Natural killer cell (primary cell): ENCODE results near the gene IFNGR2. TPM values are rescaled to one million over a fixed set of nuclear protein-coding genes. Genes with fewer than 3 reads are reported as not detected.

Experiments used
- ATAC-seq, 3 donors: fragments of 150-1000 bp in 2 of 3; fragments of 200-7000 bp in 1 of 3; cut with Tn5 transposase; 1 replicate in 1 of 3; 2 replicates in 2 of 3; pipeline ENCODE4 v1.10.0; 2021; ENCODE audit warnings: mild to moderate bottlenecking in 2 of 3, moderate library complexity in 2 of 3
- DNase-seq, 2 donors: peaks; one replicate each; pipeline versions ENCODE4 v3.0.0 to v3.0.0-alpha.2; 2013 to 2021; ENCODE audit warnings: mixed read lengths in 1 of 2
- H3K27ac ChIP-seq: one replicate; pipeline ENCODE4 v1.5.1; 2013; ENCODE audit warnings: mild to moderate bottlenecking, low read length
- H3K27me3 ChIP-seq: one replicate; pipeline ENCODE4 v1.6.1; 2013; ENCODE audit warnings: low read length; ENCODE audit not compliant: control insufficient read depth, insufficient read depth
- H3K36me3 ChIP-seq: one replicate; pipeline ENCODE4 v1.6.1; 2013; ENCODE audit warnings: low read length; ENCODE audit not compliant: control insufficient read depth, insufficient read depth
- H3K4me1 ChIP-seq: one replicate; pipeline ENCODE4 v1.6.1; 2013; ENCODE audit warnings: low read length; ENCODE audit not compliant: control insufficient read depth, insufficient read depth
- H3K4me3 ChIP-seq: one replicate; pipeline ENCODE4 v1.5.1; 2013; ENCODE audit warnings: low read length
- H3K9me3 ChIP-seq: one replicate; pipeline ENCODE4 v1.6.1; 2013; ENCODE audit warnings: low read length; ENCODE audit not compliant: control insufficient read depth, insufficient read depth
- H3K27ac Mint-ChIP-seq, 2 donors: one replicate each; pipeline ENCODE4 v1.8.0; 2022; ENCODE audit warnings: mild to moderate bottlenecking in 2 of 2, mixed read lengths in 2 of 2, moderate library complexity in 1 of 2
- H3K27me3 Mint-ChIP-seq, 2 donors: one replicate each; pipeline ENCODE4 v1.8.0; 2022; ENCODE audit warnings: low read depth in 2 of 2, mixed read lengths in 2 of 2
- H3K36me3 Mint-ChIP-seq: one replicate; pipeline ENCODE4 v1.8.0; 2022; ENCODE audit warnings: mixed read lengths
- H3K4me1 Mint-ChIP-seq, 2 donors: one replicate each; pipeline ENCODE4 v1.8.0; 2022; ENCODE audit warnings: mixed read lengths in 2 of 2
- H3K4me3 Mint-ChIP-seq: one replicate; pipeline ENCODE4 v1.8.0; 2022; ENCODE audit warnings: mild to moderate bottlenecking, moderate library complexity, mixed read lengths
- H3K9me3 Mint-ChIP-seq, 2 donors: one replicate each; pipeline ENCODE4 v1.8.0; 2022; ENCODE audit warnings: mixed read lengths in 2 of 2
- WGBS: methylation state at CpG from one replicate; pipeline ENCODE4 v1.1.7; 2013; ENCODE audit warnings: missing lambda C conversion rate; ENCODE audit not compliant: insufficient coverage; 5-methylcytosine and 5-hydroxymethylcytosine counted together
- intact Hi-C: fragments of 100-400 bp; cut with micrococcal nuclease; formaldehyde crosslinking; loops from one replicate; pipeline ENCODE4 v1.14.2; 2022
- total RNA-seq, 4 donors: library from RNA; stranded (reverse); fragments of 120-200 nt in 1 of 4; gene quantifications; one replicate each; pipeline versions ENCODE4 v1.2.3 to v1.2.4, GENCODE V29; 2013 to 2022
- TF ChIP-seq, protein P1 (sequence below): fragments of 200-600 bp; IDR thresholded peaks from one replicate; pipeline ENCODE4 v1.8.0; 2022; ENCODE audit warnings: antibody characterized with exemption

Gene IFNGR2
- total RNA-seq, 3 donors from 2014 or later (not counting 1 experiment from before 2014, with no cell fraction given): 3.6 to 16.5 (median 8.6) TPM

DNA sequence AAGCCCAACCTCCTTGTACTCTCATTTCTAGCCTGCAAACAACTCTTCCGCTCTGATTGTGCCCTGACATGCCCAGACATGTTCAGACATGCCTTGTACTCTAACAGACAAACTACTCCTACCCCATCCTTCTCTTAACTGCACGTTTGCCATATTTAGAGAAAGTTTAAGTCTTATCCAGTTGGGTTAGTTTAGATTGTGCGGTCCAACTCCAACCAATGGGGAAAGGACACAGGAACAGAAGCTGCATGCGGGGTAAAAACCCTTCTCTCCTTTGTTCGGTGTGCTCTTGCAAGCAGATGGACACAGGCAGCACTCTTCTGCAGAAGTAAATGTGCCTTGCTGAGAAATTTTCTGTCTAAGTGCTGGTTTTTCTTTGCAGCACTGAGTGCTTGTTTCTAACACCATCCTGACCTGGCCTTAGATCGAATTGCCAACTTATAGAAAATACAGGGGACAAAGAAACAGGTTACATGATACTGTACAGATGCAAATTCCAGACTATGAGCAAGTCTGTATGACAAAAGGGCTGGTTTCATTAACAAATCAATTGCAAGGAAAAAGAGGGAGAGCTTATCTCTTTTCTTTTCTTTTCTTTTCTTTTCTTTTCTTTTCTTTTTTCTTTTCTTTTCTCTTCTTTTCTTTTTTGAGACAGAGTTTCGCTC lies 35.8 kb upstream of the IFNGR2 start:
- Mint-ChIP-seq H3K9me3 (peaks cover 0 to 6% of the 10 kb centered on the region in 2 donors), H3K4me3 (no peak overlapping the region), H3K27ac (no peak overlapping the region), H3K27me3 (peaks cover 47 to 48% of the 10 kb centered on the region in 2 donors), H3K4me1 (peaks cover 0 to under 1% of the 10 kb centered on the region in 2 donors), H3K36me3 (no peaks in the 10 kb centered on the region)
- DNase-seq (no peak), ATAC-seq (no peak)
- intact Hi-C loops: loop anchor here (10.0 kb wide), 1 partner anchor 237 kb away; no protein-coding TSS in a partner anchor
- no peaks in the 10 kb centered on the region for H3K36me3 ChIP-seq
- peaks cover 3% of the 10 kb centered on the region for H3K4me1 ChIP-seq
- TF ChIP-seq, protein P1, sequence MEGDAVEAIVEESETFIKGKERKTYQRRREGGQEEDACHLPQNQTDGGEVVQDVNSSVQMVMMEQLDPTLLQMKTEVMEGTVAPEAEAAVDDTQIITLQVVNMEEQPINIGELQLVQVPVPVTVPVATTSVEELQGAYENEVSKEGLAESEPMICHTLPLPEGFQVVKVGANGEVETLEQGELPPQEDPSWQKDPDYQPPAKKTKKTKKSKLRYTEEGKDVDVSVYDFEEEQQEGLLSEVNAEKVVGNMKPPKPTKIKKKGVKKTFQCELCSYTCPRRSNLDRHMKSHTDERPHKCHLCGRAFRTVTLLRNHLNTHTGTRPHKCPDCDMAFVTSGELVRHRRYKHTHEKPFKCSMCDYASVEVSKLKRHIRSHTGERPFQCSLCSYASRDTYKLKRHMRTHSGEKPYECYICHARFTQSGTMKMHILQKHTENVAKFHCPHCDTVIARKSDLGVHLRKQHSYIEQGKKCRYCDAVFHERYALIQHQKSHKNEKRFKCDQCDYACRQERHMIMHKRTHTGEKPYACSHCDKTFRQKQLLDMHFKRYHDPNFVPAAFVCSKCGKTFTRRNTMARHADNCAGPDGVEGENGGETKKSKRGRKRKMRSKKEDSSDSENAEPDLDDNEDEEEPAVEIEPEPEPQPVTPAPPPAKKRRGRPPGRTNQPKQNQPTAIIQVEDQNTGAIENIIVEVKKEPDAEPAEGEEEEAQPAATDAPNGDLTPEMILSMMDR: no peak
- H3K4me3 ChIP-seq: no peak overlapping the region
- peaks cover 22% of the 10 kb centered on the region for H3K9me3 ChIP-seq
- H3K27me3 ChIP-seq: peaks cover 8% of the 10 kb centered on the region
- 94% methylated on average over 6 of the region's 7 CpGs for WGBS
- no peak overlapping the region for H3K27ac ChIP-seq

DNA sequence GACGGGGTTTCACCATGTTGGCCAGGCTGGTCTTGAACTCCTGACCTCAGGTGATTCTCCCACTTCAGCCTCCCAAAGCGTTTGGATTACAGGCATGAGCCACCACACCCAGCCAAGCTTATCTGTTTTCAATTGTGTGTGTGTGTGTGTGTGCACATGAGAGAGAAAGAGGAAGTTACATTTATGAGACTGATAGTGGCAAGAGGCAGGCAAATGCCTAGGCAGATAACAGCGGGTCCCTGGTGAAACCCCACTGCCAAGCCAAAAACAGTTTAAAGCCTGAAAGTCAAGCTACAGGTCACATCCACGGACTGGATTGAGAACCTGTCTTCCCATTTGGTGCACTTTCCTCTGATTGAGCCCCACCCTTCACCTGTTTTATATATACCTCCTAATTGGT lies 35.1 kb upstream of the IFNGR2 start:
- Mint-ChIP-seq H3K4me3 (no peak overlapping the region), H3K36me3 (no peaks in the 10 kb centered on the region), H3K9me3 (peaks cover 0 to 6% of the 10 kb centered on the region in 2 donors), H3K4me1 (no peaks in the 10 kb centered on the region), H3K27ac (no peak overlapping the region), H3K27me3 (peaks cover 41 to 49% of the 10 kb centered on the region in 2 donors)
- 56% methylated on average over 4 of the region's 4 CpGs for WGBS
- ATAC-seq (peak in 1 of 3 donors; percentile 50), DNase-seq (no peak)
- peaks cover 22% of the 10 kb centered on the region for H3K9me3 ChIP-seq
- H3K27me3 ChIP-seq: peaks cover 8% of the 10 kb centered on the region
- H3K4me1 ChIP-seq: peaks cover 6% of the 10 kb centered on the region
- no peak overlapping the region for H3K4me3 ChIP-seq
- no peaks in the 10 kb centered on the region for H3K36me3 ChIP-seq
- intact Hi-C loops: loop anchor here (10.0 kb wide), 1 partner anchor 237 kb away; no protein-coding TSS in a partner anchor
- H3K27ac ChIP-seq: no peak overlapping the region
- TF ChIP-seq, protein P1: no peak

DNA sequence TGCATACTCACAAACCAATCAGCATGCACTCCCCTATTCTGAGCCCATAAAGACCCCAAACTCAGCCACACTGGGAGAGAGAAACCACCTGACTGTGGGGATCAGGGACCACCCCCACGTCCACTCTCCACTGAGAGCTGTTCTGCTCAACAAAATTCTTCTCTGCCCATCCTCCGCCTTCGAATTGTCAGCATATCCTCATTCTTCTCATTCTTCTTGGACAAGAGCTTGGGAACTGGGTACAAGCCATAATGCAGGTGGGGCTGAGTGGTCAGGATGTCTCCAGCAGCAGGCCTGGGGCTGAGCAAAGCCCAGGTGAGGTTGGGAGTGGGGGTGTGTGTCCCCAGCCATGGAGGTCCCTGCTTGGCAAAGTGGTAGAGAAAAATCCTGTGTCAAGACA lies 34.6 kb upstream of the IFNGR2 start:
- H3K9me3 Mint-ChIP-seq: peaks cover 0 to 6% of the 10 kb centered on the region in 2 donors
- DNase-seq (no peak), ATAC-seq (no peak)
- peaks cover 43 to 48% of the 10 kb centered on the region in 2 donors for H3K27me3 Mint-ChIP-seq
- intact Hi-C loops: loop anchor here (10.0 kb wide), 1 partner anchor 236 kb away; no protein-coding TSS in a partner anchor
- H3K27me3 ChIP-seq: peaks cover 8% of the 10 kb centered on the region
- no peaks in the 10 kb centered on the region for H3K36me3 Mint-ChIP-seq
- H3K27ac ChIP-seq: no peak overlapping the region
- H3K9me3 ChIP-seq: peaks cover 22% of the 10 kb centered on the region
- no peak overlapping the region for H3K4me3 ChIP-seq
- H3K4me1 ChIP-seq: peaks cover 11% of the 10 kb centered on the region
- WGBS: 82% methylated on average over 2 of the region's 3 CpGs
- no peaks in the 10 kb centered on the region for H3K36me3 ChIP-seq
- no peaks in the 10 kb centered on the region for H3K4me1 Mint-ChIP-seq
- TF ChIP-seq, protein P1: no peak
- no peak overlapping the region for H3K27ac Mint-ChIP-seq
- no peak overlapping the region for H3K4me3 Mint-ChIP-seq
